Measurements from ENCODE around the gene MAPK12.

Gene MAPK12

GRCh38 chr22:50266994-50267393 lies 5.5 kb upstream of the MAPK12 start:
- no peak for DNase-seq

GRCh38 chr22:50264946-50265669 lies 3.6 kb upstream of the MAPK12 start:
- no peak for DNase-seq

GRCh38 chr22:50264104-50264745 lies 2.7 kb upstream of the MAPK12 start:
- DNase-seq = no peak

GRCh38 chr22:50262973-50263617 lies 1.6 kb upstream of the MAPK12 start:
- no peak for DNase-seq

GRCh38 chr22:50262460-50262911 lies 1.0 kb upstream of the MAPK12 start:
- no peak for DNase-seq

- DNase-seq = peak in 1 of 5 experiments; percentile 52
These were observed 475 bp downstream of the MAPK12 start for GRCh38 chr22:50260801-50261614.

GRCh38 chr22:50260434-50260800 lies 1.1 kb downstream of the MAPK12 start:
- DNase-seq = no peak

- DNase-seq = no peak
These were observed 2.2 kb downstream of the MAPK12 start for GRCh38 chr22:50259302-50259701.

- DNase-seq = no peak
These were observed 2.9 kb downstream of the MAPK12 start for GRCh38 chr22:50258361-50259292.

GRCh38 chr22:50257451-50258360 lies 3.8 kb downstream of the MAPK12 start:
- DNase-seq = no peak

- no peak for DNase-seq
These were observed 4.4 kb downstream of the MAPK12 start for GRCh38 chr22:50257041-50257440.

- no peak for DNase-seq
These were observed 5.1 kb downstream of the MAPK12 start for GRCh38 chr22:50256258-50256862.

- no peak for DNase-seq
These were observed 5.9 kb downstream of the MAPK12 start for GRCh38 chr22:50255607-50256006.

- DNase-seq = no peak
These were observed 6.4 kb downstream of the MAPK12 start for GRCh38 chr22:50255099-50255498.

GRCh38 chr22:50253941-50254340 lies 7.5 kb downstream of the MAPK12 start:
- DNase-seq = no peak

- no peak for DNase-seq
These were observed 8.2 kb downstream of the MAPK12 start for GRCh38 chr22:50253046-50253915.

- DNase-seq = peak in 4 of 5 experiments; percentile 50 to 70 (median 56)
These were observed 9.1 kb downstream of the MAPK12 start for GRCh38 chr22:50252082-50253045.

- DNase-seq = no peak
These were observed 9.9 kb downstream of the MAPK12 start for GRCh38 chr22:50251477-50252081.

All from T-helper 2 cell (primary cell).